Activated CD8-positive, alpha-beta memory T cell treated with anti-CD3 and anti-CD28 coated beads, Interleukin-2, amount 50 U/mL, for 1 hour (primary cell): ENCODE data around the gene NDUFS6.

Experiments used
- DNase-seq: peaks from one replicate; pipeline ENCODE4 v3.0.0-alpha.2; 2020; ENCODE audit errors: extremely low read depth

The NDUFS6 gene

DNA sequence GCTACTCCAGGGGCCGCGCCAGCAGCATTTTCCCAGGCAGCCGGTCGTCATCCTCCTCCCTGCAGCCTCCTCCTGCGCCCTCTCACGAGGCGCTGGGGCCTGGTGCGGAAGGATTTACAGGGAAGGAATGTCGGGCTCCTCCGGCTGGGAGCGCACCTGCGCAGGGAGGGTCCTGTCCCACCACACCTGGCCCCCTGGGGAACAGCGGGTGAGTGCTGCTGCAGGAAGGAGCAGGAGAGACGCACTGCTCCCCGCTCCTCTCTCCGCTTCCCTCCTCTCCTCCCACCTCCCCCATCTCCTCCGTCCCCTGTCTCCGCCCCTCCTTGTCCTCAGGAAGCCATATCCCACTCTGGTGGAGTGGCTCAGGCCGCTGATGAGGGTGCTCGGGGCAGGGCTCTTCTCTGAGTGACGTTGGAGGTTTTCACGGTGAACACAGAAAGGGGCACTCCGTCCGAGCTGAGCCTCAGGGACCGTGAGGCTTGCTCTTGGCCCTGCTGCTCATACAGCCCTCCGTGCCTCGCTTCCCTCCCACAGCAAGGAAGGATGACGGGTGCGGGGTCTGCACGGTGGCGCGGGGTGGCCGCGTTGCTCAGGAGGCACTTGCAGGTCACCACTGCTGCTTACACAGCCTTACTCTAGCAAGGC is 50.2 kb downstream of the NDUFS6 start:
- no peak for DNase-seq

DNA sequence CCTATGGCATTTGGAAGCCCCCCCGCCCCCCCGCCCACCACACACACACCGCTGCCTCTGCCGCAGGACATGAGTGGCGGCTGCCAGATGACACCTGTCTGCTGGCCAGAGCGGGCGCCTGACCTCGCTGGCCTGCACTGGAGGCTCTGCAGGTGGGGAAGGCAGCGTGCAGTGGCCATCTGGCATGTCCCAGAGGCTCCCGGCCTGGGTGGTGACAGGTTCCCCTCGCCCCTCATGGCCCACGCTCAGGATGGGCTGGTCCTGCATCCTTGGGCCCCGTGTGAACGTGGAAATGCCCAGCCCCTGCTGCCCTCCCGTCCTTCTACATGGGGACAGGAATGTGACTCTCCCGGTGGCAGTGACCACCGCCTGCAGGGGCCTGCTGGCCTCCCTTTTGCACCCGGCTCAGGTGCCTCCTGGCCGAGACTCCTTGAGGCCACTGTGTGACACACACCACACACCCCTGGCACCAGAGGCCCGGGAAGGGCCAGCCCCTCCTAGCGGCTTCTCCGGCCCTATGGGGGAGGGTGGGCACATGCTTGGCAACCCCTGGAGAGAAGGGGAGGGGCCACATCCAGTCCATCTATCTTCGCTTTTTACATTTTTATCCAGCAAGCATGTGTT is 51.2 kb downstream of the NDUFS6 start:
- no peak for DNase-seq

DNA sequence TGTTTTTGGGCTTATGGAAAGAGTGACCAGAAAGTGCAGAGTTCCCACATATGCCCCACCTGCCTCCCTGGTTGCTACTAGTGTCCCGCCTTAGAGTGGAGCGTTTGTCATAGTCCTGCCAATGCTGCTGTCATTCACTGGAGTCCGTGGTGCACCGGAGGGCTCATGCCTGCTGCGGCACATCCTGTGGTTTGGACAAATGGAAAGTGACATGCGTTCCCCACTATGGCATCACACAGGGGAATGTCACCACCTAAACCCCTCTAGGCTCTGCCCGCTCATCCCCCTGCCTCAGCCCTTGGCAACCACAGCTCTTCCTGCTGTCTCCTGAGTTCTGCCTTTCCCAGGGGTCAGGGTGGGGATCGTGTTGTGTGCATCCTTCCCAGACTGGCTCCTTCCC is 52.3 kb downstream of the NDUFS6 start:
- no peak for DNase-seq

DNA sequence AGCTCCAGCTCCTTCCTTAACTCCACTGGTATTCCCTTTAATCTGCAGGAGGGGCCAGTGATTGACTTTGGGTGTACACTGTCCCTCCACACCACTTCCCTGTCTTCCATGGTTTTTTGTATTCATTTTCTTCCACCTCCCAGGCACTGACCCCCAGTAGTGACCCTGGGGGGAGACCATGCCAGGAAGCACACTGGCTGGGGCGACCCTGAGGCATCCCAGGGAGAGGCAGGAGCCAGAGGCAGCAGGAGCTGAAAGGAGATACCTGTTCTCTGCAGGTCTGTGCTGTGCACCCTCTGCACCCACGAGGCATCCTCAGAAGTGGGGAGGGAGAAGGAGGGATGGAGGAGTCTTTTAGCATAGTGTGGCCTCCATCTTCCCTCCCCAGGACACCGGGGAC is 53.9 kb downstream of the NDUFS6 start:
- no peak for DNase-seq

DNA sequence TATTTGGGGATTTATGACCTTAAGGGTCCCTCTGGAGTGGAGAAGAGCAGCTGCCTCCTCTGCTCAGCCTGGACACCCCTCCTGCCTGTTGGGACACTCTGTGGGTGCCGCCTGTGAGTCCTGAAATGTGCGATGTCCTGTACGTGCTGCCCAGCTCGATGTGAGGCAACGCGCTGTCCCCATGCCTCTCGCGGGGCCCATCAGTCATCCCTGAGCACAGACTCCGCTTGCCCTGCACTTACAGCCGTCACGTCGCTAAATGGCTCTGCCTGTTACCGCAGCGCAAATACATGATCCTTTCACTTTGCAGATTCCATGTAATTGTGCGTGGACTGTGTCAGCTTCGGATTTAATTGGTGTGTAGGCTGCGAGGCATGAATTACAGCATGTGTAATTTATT is 54.4 kb downstream of the NDUFS6 start:
- DNase-seq = no peak

DNA sequence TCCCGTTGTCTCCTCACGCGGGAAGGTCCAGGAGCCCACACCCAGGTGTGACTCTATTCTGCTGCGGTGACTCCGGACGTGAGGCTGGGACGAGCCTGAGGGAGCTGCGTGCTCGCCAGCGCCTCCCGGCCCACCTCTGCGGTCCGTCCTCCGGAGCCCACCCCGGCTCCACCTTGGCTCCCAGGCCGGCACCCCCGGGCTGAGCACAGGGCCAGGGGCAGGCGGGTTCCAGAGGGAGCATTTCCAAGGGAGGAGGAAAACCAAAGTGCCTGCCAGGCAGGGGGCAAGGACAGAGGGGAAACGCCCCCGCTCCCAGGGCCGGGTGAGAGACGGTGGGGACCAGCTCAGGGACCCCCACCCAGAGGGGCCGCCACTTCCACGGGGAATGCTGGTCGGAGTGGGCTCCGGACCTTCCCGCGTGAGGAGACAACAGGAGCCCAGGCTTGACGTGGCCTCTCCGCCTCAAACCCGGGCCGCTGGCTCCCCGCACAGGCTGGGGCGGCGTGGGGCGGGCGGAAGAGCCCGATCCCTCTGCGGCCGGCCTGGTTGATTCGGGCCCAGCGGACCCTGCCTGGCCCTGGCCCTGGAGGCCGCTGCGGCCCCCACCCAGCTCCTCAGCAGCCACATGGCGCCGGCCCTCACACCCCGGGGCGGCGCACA is 55.5 kb downstream of the NDUFS6 start:
- DNase-seq = no peak

DNA sequence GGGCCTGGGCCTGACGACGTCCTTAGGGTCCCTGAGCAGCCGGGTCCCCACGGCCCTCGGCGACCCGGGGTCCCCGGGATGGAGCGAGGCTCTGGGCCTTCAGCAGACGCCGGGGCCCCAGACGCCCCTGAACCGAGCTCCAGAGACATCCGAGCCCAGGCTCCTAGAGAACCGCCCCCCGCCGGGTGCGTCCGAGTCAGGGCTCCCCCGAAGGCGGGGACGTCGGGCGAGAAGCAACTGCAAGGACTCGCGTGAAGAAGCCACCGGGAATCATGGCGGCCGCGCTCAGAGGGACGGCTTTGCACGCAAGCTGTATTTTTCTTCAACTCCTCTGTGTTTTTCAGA is 56.0 kb downstream of the NDUFS6 start:
- DNase-seq = no peak

- DNase-seq = no peak
These were observed 57.2 kb downstream of the NDUFS6 start for GRCh38 chr5:1858436-1858835.

GRCh38 chr5:1859099-1859498 is 57.9 kb downstream of the NDUFS6 start:
- no peak for DNase-seq

DNA sequence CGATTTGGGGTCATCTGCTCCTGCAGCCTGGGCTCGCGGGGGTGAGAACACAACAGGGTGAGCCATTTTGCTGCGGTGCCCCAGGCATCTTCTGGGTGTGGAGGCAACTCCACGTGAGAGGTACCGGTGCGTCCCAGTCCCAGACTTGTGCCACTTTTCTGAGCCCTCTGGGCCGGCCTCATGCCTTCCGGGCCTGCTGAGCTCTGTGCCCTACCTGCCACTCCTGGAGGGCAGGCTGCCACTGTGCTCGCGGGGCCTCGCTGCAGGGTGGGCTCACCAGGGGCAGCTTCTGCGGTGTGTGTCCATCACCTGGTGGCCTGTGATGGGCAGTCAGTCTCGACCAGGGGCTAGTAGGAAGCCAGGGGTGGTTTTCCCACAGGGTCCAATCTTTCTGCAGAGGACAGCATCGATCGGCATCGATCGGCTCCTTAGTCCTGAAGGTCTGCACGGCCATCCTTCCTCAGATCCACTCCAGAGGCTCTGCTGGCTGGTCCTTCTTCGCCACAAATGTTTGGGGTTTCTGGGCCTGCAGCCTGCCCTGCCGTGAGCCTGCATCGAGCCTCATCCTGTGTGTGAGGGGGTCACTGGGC is 58.9 kb downstream of the NDUFS6 start:
- DNase-seq = no peak

- DNase-seq = no peak
These were observed 59.7 kb downstream of the NDUFS6 start for GRCh38 chr5:1860949-1861348.

- no peak for DNase-seq
These were observed 63.8 kb downstream of the NDUFS6 start for GRCh38 chr5:1864896-1865440.

DNA sequence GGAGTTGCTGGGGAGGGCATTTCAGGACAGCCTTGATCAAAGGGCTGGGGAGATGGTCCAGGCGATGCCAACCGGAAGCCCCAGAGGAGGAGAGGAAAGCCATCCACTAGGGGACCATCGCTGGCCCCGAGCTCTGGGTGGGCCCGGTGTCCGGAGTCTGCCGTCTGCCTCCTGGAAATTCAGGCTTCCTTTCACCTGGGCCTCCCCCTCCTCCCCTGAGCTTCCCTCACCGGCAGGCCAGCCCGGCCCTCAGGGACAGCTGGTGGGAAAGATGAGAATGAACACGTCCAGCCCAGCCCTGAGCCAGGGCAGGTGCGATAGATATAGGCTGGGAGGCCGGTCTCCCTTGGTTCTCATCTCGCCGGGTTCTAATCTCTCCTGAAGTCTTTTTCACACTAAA is 64.3 kb downstream of the NDUFS6 start:
- no peak for DNase-seq
